H4 (cell line): Measurements from ENCODE around the gene IRF6. TPM values are rescaled to one million over a fixed set of nuclear protein-coding genes. Genes with fewer than 3 reads are reported as not detected.

Experiments used
- DNase-seq: peaks from one replicate; pipeline ENCODE4 v3.0.0-alpha.2; 2015; ENCODE audit warnings: low spot score
- total RNA-seq: library from RNA; depleted of rRNA; stranded (reverse); fragments of >200 nt; shearing (Covaris generic); gene quantifications from 2 replicates; pipeline ENCODE4 v1.2.3, GENCODE V29; 2014; rRNA removed

Gene IRF6
- total RNA-seq, 1 experiment from 2014 or later, result not detected

DNA sequence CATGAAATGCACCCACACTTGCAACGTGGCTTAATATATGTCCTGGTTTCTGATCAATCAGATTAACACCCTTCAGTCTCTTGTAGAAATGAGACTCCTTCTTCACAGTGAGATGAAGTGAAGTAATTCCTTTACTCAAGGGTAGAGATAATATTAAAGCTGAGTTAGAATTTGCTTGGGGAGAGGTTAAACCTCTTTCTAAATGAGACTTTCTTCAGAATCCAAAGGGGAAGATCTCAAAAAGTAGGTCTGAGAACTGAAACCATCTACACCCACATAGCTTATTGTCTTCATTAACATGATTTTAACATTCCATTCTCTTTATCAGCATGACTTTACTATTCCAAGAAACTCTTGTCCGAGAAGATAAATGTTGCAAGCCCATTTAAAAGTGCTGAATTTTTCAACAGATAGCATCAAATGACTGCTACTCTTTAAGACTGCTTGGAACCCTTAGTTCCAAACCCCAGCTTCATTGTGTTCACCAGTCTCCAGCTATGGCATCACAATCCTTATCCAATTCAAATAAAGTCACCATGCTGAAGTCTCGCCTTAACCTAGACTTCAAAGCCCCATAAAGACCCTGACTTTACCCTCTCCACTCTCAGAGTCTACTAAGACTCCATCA, 69.3 kb downstream of the IRF6 start:
- DNase-seq, result no peak

Other genes with a start within 250 kb of the IRF6 start
- gene CAMK1G, start 222.4 kb downstream of the IRF6 start, total RNA-seq, result not detected in 2 replicates
- gene LAMB3, start 153.7 kb downstream of the IRF6 start, total RNA-seq, result 1.3 and 1.8 TPM in 2 replicates
- gene G0S2, start 130.7 kb downstream of the IRF6 start, total RNA-seq, result 0.31 TPM in 1 of 2 replicates, not detected in the other
- 0.08 TPM in 1 of 2 replicates, not detected in the other for gene HSD11B1, start 101.3 kb downstream of the IRF6 start, total RNA-seq
- not detected in 2 replicates for gene TRAF3IP3, start 50.1 kb downstream of the IRF6 start, total RNA-seq
- gene C1orf74, start 21.6 kb downstream of the IRF6 start, total RNA-seq, result 5.0 and 6.1 TPM in 2 replicates
- gene UTP25, start 21.8 kb upstream of the IRF6 start, total RNA-seq, result 5.6 and 5.7 TPM in 2 replicates
- gene SYT14, start 132.1 kb upstream of the IRF6 start, total RNA-seq, result 3.1 TPM in 2 replicates